ENCODE measurements around the gene METTL8. TPM values are rescaled to one million over a fixed set of nuclear protein-coding genes. Genes with fewer than 3 reads are reported as not detected.

Gene METTL8
- total and polyA plus RNA-seq, 2 of the 13 experiments (the other 11 are each of a cell fraction or from before 2014, with no cell fraction given): 18.6 to 68.2 TPM

- TF ChIP-seq ZNF646 (CRISPR knock-in tag; IDR thresholded peaks at IDR 0.05): no peak
- no peak for TF ChIP-seq ZBTB42 (CRISPR knock-in tag; IDR thresholded peaks at IDR 0.05)
- no peak for TF ChIP-seq SRF (IDR thresholded peaks at IDR 0.05; ENCODE audit: low read depth, low read length)
- 0 out of 2 replicates have a peak, but pooled peaks have one; percentile 15 for TF ChIP-seq ZNF441 (CRISPR knock-in tag; IDR thresholded peaks at IDR 0.05; ENCODE audit: borderline replicate concordance)
- no peak for TF ChIP-seq ISL2 (CRISPR knock-in tag; IDR thresholded peaks at IDR 0.05)
- TF ChIP-seq ELF3 (CRISPR knock-in tag; IDR thresholded peaks at IDR 0.05): peak; percentile 46; the same call in 1 of the 2 replicates
- TF ChIP-seq ZNF30 (CRISPR knock-in tag; IDR thresholded peaks at IDR 0.05): no peak
- no peak for TF ChIP-seq MED8 (CRISPR knock-in tag; IDR thresholded peaks at IDR 0.05; ENCODE audit: insufficient replicate concordance)
- TF ChIP-seq ZNF224 (CRISPR knock-in tag; IDR thresholded peaks at IDR 0.05): no peak
- no peak for TF ChIP-seq ZNF800 (CRISPR knock-in tag; IDR thresholded peaks at IDR 0.05)
- no peak for TF ChIP-seq PHF21A (CRISPR knock-in tag; IDR thresholded peaks at IDR 0.05)
- peak; percentile 42 for TF ChIP-seq RBM22 (optimal IDR thresholded peaks at IDR 0.05; ENCODE audit: low read length)
- TF ChIP-seq CHD4 (IDR thresholded peaks at IDR 0.05; ENCODE audit: borderline replicate concordance, low read length): 0 out of 2 replicates have a peak, but pooled peaks have one; percentile 19
- TF ChIP-seq ZMYM3 (CRISPR knock-in tag; IDR thresholded peaks at IDR 0.05): no peak; the same call in 1 of the 2 replicates
- TF ChIP-seq ZSCAN5A (CRISPR knock-in tag; IDR thresholded peaks at IDR 0.05; ENCODE audit: borderline replicate concordance): peak; percentile 44; the same call in 1 of the 2 replicates
- no peak; the same call in 1 of the 2 replicates for TF ChIP-seq ZNF230 (CRISPR knock-in tag; IDR thresholded peaks at IDR 0.05)
- TF ChIP-seq ZNF260 (CRISPR knock-in tag; IDR thresholded peaks at IDR 0.05; ENCODE audit: borderline replicate concordance, low read depth): no peak
- TF ChIP-seq ZNF264 (CRISPR knock-in tag; IDR thresholded peaks at IDR 0.05): peak; percentile 91; the same call in 1 of the 2 replicates
- no peak; the same call in 1 of the 2 replicates for TF ChIP-seq ONECUT2 (CRISPR knock-in tag; IDR thresholded peaks at IDR 0.05)
- TF ChIP-seq TOE1 (CRISPR knock-in tag; IDR thresholded peaks at IDR 0.05): peak; percentile 24; the same call in 1 of the 2 replicates
These were observed at the start of gene METTL8 (continued) for GRCh38 chr2:171433763-171434012.

All from HepG2 (cell line).